LNCAP (cell line): ENCODE results near the gene PWWP2B.

Experiments
- TF ChIP-seq, protein P1 (sequence below): fragments of 450-650 bp; IDR thresholded peaks from 2 replicates; pipeline ENCODE4 v1.5.1; 2017; ENCODE audit warnings: mild to moderate bottlenecking

The PWWP2B gene

DNA sequence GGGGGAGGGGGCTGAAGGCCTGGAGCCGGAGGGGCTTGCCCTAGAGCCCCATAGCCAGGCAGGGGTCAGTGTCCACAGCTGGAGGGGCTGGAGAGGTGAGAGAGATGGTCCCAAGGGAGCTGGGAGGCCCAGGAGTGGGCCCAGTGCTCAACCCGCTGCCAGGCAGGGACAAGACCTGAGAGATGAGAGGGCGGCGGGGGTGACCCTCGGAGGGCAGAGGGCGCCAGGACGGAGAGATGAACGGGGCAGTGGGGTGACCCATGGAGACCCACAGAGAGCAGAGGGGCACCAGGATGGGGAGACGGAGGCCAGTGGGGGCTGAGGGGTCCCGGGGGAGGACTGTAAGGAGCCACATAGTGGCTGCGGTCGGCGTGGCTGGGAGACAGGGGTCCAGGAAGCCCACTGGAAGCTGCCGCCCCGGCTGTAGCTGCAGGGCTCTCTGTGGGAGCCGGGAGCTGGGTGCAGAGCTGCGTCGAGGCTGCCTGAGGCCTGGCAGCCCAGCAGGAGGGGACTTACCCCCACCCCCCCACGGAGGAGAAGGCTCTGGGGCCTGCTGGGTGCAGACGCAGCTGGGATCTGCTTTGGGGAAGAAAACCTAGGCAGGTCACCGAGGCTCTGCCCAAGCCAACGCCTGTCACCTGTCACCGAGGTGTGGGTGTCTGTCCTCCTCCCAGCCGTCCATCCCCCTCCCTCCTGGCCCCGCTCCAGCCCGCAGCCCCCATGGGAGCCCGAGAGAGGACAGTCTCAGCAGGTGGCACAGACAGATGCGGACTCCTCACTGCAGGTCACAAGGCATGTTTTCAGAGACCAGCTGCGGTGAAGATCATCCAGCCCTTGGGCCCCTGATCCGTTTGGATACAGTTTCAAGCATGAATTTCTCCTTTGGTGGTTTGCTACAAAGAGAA lies 25.1 kb downstream of the PWWP2B start:
- TF ChIP-seq, protein P1, sequence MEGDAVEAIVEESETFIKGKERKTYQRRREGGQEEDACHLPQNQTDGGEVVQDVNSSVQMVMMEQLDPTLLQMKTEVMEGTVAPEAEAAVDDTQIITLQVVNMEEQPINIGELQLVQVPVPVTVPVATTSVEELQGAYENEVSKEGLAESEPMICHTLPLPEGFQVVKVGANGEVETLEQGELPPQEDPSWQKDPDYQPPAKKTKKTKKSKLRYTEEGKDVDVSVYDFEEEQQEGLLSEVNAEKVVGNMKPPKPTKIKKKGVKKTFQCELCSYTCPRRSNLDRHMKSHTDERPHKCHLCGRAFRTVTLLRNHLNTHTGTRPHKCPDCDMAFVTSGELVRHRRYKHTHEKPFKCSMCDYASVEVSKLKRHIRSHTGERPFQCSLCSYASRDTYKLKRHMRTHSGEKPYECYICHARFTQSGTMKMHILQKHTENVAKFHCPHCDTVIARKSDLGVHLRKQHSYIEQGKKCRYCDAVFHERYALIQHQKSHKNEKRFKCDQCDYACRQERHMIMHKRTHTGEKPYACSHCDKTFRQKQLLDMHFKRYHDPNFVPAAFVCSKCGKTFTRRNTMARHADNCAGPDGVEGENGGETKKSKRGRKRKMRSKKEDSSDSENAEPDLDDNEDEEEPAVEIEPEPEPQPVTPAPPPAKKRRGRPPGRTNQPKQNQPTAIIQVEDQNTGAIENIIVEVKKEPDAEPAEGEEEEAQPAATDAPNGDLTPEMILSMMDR = no peak

DNA sequence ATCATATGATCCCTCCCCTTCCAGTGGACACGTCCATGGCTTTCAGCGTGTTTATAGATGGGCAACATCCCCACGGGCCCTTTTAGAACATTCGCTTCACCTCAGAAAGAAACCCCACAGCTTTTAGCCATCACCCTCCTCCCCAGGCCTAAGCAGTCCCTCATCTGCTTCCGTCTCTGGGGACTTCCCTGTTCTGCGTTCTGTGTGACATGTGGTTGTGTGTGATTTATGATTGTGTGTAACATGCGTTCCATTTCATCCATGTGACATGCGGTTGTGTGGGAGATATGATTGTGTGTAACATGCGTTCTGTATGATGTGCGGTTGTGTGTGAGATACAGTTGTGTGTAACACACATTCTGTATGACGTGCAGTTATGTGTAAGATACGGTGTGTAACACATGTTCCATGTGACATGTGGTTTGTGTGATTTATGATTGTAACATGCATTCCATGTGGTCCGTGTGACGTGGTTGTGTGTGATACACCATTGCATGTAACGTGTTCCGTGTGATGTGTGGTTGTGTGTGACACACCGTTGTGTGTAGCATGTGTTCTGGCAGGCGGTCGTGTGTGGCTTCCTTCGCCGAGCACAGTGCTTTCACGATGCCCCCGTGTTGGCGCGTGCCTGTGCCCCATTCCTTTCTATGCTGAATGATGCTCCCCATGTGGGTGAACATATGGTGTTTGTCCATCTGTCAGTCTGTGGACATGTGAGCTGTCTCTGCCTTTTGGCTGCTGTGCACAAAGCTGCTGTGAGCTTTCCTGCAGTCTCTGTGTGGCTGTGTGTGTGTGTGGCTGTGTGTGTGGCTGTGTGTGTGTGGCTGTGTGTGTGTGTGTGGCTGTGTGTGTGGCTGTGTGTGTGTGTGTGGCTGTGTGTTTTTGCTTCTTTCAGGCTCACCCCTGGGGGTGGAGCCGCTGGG lies 26.2 kb downstream of the PWWP2B start:
- TF ChIP-seq, protein P1 = no peak

DNA sequence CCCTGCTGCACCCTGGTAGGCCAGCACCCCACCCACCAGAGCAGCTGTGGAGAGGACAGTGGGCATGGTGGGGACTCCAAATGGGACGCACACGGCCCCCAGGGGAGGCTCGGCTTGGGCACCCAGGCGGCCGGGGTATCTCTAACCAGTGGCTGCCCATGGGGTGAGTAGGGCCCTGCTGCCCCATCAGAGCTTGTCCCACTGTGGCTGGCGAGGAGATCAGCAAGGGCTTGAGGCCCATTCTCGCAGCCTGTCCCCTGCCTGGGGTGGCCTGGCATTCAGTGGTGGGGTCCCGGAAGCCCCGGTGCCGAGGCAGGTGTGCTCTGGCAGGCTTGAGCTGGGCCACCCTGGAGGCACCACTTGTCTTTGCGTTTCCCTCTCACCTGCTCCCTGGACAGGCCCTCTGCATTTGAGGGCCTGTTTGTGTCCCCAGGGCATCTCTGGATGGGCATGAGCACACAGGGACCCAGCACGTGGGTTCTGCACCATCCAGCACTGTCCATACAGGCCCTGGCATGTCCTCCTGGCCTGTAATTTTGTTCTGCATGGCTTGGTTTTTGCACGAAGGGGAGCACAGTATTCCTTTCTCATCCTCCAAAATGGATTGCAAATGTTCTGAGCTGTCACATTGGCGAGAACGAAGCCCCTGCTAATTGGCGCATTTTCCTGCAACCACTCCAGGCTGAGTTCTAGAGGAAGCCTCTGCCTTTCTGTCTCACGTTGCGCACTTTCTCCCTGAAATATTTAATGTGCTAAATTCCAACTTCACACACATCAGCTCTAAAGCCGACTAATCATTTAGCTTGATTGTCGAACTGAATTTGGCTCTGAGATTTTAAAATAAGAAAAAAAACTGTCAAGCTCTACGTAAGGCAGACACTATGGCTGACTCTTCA lies 27.2 kb downstream of the PWWP2B start:
- TF ChIP-seq, protein P1 = no peak

DNA sequence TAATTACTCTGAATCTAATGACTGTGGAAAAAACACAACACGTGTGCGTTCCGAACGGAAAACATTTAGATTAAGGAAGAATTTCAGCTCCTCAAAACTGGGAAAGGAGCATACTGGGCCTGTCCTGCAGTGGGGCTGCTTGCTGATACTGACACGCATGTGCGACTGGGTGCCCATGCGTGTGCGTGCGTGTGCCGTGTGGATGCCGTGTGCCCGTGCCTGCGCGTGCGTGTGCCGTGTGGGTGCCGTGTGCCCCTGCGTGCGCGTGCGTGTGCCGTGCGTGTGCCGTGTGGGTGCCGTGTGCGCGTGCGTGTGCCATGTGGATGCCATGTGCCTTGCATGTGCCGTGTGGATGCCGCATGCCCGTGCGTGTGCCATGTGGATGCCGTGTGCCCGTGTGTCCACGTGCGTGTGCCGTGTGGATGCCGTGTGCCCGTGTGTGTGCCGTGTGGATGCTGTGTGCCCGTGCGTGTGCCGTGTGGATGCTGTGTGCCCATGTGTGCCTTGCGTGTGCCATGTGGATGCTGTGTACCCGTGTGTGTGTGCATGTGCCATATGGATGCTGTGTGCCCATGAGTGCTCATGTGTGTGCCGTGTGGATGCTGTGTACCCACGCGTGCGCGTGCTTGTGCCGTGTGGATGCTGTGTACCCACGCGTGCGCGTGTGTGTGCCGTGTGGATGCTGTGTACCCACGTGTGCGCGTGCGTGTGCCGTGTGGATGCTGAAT lies 28.2 kb downstream of the PWWP2B start:
- TF ChIP-seq, protein P1 = no peak

DNA sequence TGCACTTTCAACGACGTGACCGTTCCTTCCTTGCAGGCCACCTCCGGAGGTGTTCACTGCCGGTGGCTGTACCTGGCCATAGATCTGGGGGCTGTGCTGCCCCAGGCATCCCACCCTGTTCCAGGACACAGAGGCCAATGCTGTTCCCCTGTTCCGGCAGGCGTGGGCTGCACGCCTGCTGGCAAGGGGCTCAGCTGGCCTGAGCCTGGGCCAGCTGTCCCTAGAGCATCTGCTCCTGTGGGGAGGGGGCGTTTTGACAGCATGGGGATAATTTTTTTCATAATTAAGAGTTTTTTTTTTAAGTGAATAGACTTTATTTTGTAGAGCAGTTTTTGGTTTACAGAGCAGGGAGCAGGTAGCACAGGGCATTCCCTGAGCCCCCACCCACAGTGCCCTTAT lies 28.8 kb downstream of the PWWP2B start:
- TF ChIP-seq, protein P1 = no peak

DNA sequence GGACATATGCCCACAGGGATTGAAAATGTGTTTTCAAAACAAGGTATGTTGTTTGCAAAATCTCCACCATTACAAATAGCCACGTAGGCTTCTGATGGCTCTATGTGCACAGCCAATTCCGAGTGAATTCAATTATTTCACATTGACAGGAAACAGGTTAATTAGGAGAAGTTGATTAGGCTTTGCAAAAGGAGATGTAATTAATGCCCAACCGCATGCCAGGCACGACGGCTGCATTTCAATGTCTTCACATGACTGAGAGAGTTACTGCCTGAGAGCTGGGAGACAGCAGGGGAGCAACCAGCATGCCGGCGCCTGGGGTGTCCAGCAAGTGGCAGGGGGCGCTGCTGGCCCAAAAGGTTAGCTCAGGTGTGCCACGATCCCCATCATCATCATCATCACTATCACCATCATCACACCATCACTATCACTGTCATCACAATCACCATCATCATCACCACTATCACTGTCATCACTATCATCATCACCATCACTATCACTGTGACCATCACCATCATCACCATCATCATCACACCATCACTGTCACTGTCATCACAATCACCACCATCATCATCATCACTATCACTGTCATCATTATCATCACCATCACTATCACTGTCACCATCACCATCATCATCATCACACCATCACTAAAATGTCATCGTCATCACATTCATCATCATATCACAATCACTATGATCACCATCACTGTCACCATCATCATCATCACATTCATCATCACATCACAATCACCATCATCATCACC lies 30.2 kb downstream of the PWWP2B start:
- TF ChIP-seq, protein P1 = no peak
